Lung (tissue), 12 donors: ENCODE results near the gene MAST4. TPM values are rescaled to one million over a fixed set of nuclear protein-coding genes. Genes with fewer than 3 reads are reported as not detected.

Experiments
- ATAC-seq: fragments of 200-7000 bp; cut with Tn5 transposase; one replicate; pipeline ENCODE4 v1.9.1; 2020; ENCODE audit warnings: moderate number of reproducible peaks; ENCODE audit not compliant: insufficient read depth, low FRiP score
- DNase-seq, 3 donors: peaks; one replicate each; pipeline ENCODE4 v3.0.0-alpha.2; 2013 to 2017
- H3K27ac ChIP-seq, 2 donors: one replicate each; pipeline ENCODE4 v1.5.1; 2013; ENCODE audit warnings: mild to moderate bottlenecking in 2 of 2, moderate library complexity in 2 of 2, control low read depth in 1 of 2, inconsistent platforms in 1 of 2, low read depth in 1 of 2, low read length in 1 of 2
- H3K27me3 ChIP-seq, 3 donors: one replicate each; pipeline ENCODE4 v1.5.1; 2013; ENCODE audit warnings: low read length in 2 of 3; ENCODE audit not compliant: control insufficient read depth in 3 of 3, insufficient read depth in 3 of 3
- H3K36me3 ChIP-seq, 4 donors: one replicate each; pipeline ENCODE4 v1.5.1; 2013; ENCODE audit warnings: low read length in 4 of 4, mild to moderate bottlenecking in 1 of 4, moderate library complexity in 1 of 4; ENCODE audit not compliant: control insufficient read depth in 4 of 4, insufficient read depth in 4 of 4
- H3K4me1 ChIP-seq, 5 donors: one replicate each; pipeline ENCODE4 v1.5.1; 2013; ENCODE audit warnings: low read length in 5 of 5, mild to moderate bottlenecking in 2 of 5, moderate library complexity in 1 of 5; ENCODE audit not compliant: control insufficient read depth in 5 of 5, insufficient read depth in 5 of 5
- H3K4me3 ChIP-seq: one replicate; pipeline ENCODE4 v1.5.1; 2013; ENCODE audit warnings: mild to moderate bottlenecking, control low read depth, moderate library complexity
- H3K9ac ChIP-seq, 2 donors: one replicate each; pipeline ENCODE4 v1.5.1; 2013; ENCODE audit warnings: low read length in 2 of 2, control low read depth in 1 of 2; ENCODE audit not compliant: insufficient read depth in 1 of 2
- H3K9me3 ChIP-seq, 4 donors: one replicate each; pipeline ENCODE4 v1.5.1; 2013; ENCODE audit warnings: low read length in 3 of 4, mild to moderate bottlenecking in 1 of 4, moderate library complexity in 1 of 4; ENCODE audit not compliant: control insufficient read depth in 4 of 4, insufficient read depth in 3 of 4
- WGBS, 2 donors: extraction: QIAGEN DNeasy Blood & Tissue Kit; methylation state at CpG; one replicate each; pipeline ENCODE4 v1.1.7; 2013; 5-methylcytosine and 5-hydroxymethylcytosine counted together
- polyA plus RNA-seq, 2 donors: library from polyadenylated mRNA; stranded (reverse); fragments of 200-250 nt; gene quantifications; one replicate each; pipeline ENCODE4 v1.2.1, GENCODE V29; 2013
- total RNA-seq, 2 donors: library from RNA; depleted of rRNA in 1 of 2; stranded (reverse); fragments of >200 nt in 1 of 2; gene quantifications; one replicate each; pipeline ENCODE4 v1.2.1, GENCODE V29; 2014 to 2021
- TF ChIP-seq, protein P1 (sequence below): IDR thresholded peaks from 2 replicates; pipeline ENCODE4 v1.5.1; 2012; ENCODE audit warnings: mild to moderate bottlenecking; ENCODE audit errors: control extremely low read depth, extremely low read depth
- donor health status: control.
- donor health status: control.
- donor health status: Bipolar disorder and iron deficiency.
- donor health status: healthy.
- donor health status: DM: yes; HTN: yes; CAD: no.

Gene MAST4
- total and polyA plus RNA-seq, 4 donors, result 13.9 to 153 (median 46.2) TPM

DNA sequence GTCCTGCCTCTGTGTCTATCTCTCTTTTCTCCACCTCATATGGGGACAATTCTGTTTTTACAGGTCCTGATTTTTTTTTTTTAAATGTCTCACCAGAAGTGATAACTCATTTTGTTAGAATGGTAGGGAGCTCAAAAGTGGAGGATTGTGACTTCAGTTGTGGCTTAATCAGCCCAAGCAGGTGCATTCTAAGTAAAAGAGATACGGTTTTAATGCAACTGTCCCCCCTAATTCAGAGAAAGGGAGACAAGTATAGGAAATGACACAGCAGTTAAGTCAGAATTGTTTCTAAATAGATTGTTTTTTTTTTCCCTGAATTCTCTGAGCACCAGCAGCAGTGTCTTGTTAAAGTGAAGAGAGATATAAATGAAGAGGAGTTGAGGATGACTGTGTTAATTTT is 24.5 kb downstream of the MAST4 start:
- TF ChIP-seq, protein P1, sequence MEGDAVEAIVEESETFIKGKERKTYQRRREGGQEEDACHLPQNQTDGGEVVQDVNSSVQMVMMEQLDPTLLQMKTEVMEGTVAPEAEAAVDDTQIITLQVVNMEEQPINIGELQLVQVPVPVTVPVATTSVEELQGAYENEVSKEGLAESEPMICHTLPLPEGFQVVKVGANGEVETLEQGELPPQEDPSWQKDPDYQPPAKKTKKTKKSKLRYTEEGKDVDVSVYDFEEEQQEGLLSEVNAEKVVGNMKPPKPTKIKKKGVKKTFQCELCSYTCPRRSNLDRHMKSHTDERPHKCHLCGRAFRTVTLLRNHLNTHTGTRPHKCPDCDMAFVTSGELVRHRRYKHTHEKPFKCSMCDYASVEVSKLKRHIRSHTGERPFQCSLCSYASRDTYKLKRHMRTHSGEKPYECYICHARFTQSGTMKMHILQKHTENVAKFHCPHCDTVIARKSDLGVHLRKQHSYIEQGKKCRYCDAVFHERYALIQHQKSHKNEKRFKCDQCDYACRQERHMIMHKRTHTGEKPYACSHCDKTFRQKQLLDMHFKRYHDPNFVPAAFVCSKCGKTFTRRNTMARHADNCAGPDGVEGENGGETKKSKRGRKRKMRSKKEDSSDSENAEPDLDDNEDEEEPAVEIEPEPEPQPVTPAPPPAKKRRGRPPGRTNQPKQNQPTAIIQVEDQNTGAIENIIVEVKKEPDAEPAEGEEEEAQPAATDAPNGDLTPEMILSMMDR, result no peak
- peaks cover 0 to 3% (median 2%) of the 10 kb centered on the region in 4 donors for H3K9me3 ChIP-seq
- no peak for DNase-seq
- 40 to 50% methylated on average over 1 of the region's 1 CpG for WGBS, 2 donors
- no peaks in the 10 kb centered on the region for H3K36me3 ChIP-seq
- H3K9ac ChIP-seq, result no peak overlapping the region
- no peak for ATAC-seq
- H3K27me3 ChIP-seq, result no peaks in the 10 kb centered on the region
- peaks cover 0 to 18% (median 16%) of the 10 kb centered on the region in 5 donors for H3K4me1 ChIP-seq
- no peak overlapping the region for H3K4me3 ChIP-seq
- H3K27ac ChIP-seq, result peak overlapping the region in 1 of 2 donors; percentile 53

DNA sequence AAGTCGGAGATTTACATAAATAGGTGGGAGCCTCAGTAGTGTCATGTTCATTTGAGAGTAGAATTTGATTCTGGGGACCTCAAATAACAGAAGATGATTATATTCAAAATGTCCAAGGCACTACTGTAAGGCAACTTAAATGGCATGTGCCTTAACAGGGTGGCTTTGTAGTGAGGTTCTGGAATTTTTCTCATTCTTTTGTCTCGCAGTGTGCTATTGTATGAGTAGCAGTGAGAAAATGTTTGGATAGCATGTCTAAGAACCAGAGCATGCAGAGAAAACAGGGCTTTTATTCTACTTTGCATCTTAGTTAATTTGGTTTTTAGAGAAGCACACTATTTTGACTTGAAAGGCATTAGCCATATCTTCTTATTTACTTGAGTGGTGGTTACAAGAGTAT is 25.0 kb downstream of the MAST4 start:
- 28 to 65% methylated on average over 2 of the region's 2 CpGs for WGBS, 2 donors
- Histone ChIP-seq H3K9me3 (peaks cover 0 to 3% (median 2%) of the 10 kb centered on the region in 4 donors), H3K36me3 (no peaks in the 10 kb centered on the region), H3K4me1 (peaks cover 0 to 18% (median 14%) of the 10 kb centered on the region in 5 donors), H3K4me3 (no peak overlapping the region), H3K9ac (no peak overlapping the region), H3K27me3 (no peaks in the 10 kb centered on the region), H3K27ac (peak overlapping the region in 1 of 2 donors; percentile 53)
- ATAC-seq (no peak), DNase-seq (peak in 1 of 3 donors; percentile 42)
- TF ChIP-seq, protein P1, result no peak

DNA sequence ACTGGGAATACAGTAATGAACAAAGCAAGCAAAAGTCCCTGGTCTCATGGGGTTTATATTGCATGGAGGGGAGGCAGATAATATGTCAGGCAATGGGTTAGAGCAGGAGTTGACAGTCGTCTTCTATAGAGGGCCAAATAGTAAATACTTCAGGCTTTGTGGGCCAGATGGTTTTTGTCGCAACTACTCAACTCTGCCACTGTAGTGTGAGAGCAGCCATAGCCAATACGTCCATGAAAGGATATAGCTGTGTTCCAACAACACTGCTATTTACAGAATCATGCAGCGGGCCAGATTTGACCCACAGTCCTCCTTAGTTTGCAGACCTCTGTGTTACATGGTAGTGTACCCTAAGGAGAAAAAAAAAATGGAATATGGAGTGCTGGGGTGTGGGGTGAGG is 25.5 kb downstream of the MAST4 start:
- no peak overlapping the region for H3K9ac ChIP-seq
- TF ChIP-seq, protein P1, result no peak
- no peak overlapping the region for H3K4me3 ChIP-seq
- 79 to 85% methylated on average over 4 of the region's 4 CpGs for WGBS, 2 donors
- ATAC-seq (no peak), DNase-seq (peak; percentile 66 to 89 (median 82))
- peak overlapping the region in 1 of 2 donors; percentile 33 for H3K27ac ChIP-seq
- H3K36me3 ChIP-seq, result no peaks in the 10 kb centered on the region
- H3K4me1 ChIP-seq, result peaks cover 0 to 18% (median 12%) of the 10 kb centered on the region in 5 donors
- H3K27me3 ChIP-seq, result no peaks in the 10 kb centered on the region
- peaks cover 0 to 3% (median 2%) of the 10 kb centered on the region in 4 donors for H3K9me3 ChIP-seq

DNA sequence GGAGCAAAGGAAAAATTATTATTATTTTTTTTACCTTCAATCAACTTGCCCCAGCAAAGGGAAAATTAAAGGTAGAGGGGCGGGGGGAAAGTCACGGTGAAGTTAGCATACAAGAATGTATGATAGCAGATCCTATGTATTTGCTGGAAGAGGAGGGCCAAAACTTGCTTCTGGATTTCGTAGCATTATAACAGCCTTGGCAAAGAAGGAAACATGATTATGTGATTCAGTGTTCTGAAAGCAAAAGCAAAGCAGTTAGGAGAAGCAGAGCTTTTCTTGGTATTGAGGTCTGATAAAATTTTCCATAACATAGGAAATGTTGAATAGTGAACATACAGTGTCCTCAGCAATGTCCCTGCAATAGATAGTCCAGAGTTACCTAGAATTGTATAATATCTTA is 32.4 kb downstream of the MAST4 start:
- Histone ChIP-seq H3K36me3 (no peaks in the 10 kb centered on the region), H3K4me3 (no peak overlapping the region), H3K4me1 (peaks cover 0 to 20% (median 11%) of the 10 kb centered on the region in 5 donors), H3K9me3 (peaks cover 0 to 2% (median 0%) of the 10 kb centered on the region in 4 donors), H3K27me3 (no peaks in the 10 kb centered on the region), H3K27ac (no peak overlapping the region), H3K9ac (peak overlapping the region in 1 of 2 donors; percentile 65)
- DNase-seq, result peak in 1 of 3 donors; percentile 78
- TF ChIP-seq, protein P1, result no peak
- ATAC-seq, result no peak
- WGBS, 2 donors, result 80 to 88% methylated on average over 3 of the region's 3 CpGs
